ENCODE results near the gene RDH14.
A peak's percentile ranks its signal among the peaks of the same experiment; 100 is the strongest.

The RDH14 gene

DNA sequence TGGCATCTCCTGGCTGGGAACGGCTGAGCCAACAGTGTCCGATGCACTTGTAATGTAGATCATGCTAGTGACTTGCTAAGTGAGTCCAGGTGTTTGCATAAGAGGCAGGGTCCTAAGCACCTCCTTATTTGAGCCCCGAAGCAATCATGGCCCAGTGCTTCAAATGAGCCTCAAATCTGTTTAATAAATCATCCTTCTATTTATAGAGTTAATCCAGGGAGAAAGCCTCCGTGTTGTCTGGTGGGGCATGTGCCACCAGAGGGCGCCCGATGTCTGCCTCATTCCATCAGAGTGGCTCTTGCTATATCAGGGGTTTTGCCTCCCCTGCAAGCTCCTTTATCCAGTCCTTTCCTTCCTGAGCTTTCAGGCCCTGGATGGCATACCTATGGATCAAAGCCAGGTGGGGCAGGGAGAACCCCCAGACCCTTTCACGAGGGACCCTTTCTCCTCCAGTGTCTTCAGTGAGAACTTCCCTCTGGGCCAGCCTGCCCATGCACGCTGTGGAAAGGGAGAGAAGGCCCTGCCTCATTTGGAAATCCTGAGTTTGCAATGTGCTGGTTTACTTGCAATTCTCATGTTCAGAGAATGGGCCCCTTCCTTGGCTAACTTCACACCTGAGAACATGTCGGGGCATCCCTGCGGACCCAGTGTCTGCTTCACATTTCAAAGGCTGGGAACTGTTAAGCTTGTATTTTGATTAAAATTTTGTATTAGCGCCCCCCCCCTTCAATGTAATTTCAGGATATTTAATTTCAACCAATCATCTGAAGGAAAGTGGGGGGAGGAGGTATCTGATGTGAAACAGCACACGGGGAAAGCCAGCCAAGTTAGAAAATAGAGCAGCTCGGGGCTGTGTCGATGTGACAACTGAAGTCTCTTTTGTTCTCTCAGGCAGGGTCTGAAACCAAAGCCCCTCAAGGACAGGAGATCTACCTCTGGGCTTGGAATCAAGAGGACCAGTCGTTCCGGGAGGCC is 39.7 kb downstream of the RDH14 start:
- DNase-seq: peak; percentile 64 to 72

DNA sequence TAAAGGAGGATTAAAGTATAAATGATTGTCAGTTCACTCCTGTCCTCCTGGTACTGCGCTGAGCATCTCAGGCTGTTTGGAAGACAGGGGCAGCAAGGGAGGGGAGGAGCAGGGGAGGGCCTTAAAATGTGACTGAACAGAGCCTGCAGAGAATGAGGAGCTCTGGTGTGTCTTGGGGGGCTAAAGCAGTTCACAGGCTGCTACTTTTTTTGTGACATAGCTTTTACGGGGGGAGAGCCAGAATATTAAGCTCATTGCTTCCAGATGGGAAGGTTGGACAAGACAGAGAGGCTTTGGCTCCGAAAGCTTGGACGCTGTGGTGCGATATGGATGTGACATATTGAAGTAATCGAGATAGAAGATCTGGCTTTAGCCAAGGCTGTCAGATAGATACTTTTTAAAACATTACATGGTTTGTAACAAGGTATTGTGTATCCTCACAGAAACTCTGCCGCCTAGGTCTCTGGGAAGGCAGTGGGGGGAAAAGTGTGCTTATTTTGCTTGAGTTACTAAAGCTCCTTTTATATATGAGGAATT is 40.5 kb downstream of the RDH14 start:
- DNase-seq: no peak

DNA sequence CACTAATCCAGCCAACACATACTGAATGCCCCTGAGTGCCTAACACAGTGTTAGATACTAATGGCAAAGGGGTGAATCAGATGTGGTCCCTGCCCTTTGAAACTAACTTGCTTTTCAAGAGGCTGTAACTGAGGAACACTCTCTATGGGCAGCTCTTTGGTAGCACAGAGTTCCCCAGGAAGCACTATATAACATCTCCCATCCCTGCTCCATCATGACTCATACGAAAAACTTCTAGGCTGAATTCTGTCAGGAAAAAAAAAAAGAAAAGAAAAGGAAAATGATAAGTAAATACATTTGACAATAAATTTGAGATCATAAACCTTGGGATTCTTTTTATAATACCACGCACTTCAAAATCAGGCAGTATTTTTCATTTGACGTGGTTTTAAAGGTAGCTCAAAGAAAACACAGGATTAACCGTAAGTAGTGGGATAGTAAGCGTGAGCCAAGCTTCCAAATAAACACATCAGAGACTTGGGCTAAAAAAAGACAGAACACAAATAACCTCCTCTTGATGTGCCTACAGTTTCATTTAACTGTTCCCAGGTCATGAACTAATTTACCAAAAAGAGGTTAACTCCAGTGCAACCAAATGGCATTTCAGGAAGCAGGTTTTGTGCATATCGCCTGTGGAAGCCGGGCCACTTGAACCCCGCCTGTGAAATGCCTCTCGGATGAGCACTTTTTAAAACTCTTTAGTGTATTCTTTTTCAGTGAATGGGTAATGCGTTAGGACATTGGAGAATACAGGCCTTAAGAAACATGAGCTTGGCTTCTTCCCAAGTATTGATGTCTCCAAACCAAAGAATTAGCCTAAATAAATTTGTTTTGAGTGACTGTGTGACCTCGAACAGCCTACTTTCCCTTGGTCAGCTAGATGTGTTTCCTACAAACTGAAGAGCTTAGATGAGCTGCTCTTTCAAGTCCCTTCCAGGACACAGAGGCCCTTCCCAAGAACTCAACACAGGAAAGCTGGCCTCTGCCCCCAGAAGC is 42.0 kb downstream of the RDH14 start:
- no peak for DNase-seq

DNA sequence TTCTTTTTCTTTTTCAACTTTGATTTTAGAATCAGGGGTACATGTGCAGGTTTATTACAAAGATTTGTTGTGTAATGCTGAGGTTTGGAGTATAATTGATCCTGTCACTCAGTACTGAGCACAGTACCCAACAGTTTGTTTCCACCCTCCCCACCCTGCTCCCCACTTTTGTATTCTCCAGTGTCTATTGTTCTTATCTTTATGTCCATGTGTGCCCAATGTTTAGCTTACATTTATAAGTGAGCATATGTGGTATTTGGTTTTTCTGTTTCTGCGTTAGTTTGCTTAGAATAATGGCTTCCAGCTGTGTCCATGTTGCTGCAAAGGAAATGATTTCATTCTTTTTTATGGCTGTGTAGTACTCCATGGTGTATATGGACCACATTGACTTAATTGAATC is 43.1 kb downstream of the RDH14 start:
- DNase-seq: no peak

DNA sequence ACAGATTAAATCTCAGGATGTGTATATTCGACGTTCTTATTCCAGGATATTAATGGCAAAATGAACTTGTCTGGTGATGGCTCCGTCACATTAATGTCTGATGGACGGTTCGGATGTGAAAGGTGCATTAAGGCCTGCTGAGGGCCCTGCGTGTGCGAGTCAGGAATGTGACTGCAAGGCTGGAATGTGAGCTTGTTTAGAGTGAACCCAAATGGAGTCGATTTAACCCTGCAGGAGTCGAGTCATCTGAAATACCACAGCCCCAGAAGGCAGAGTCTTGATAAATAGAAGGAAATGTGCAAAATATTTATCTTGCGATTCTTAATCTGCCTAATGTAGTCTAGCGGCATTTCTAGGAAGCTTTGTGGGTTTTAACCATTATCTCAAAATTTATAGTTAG is 44.3 kb downstream of the RDH14 start:
- DNase-seq: no peak

DNA sequence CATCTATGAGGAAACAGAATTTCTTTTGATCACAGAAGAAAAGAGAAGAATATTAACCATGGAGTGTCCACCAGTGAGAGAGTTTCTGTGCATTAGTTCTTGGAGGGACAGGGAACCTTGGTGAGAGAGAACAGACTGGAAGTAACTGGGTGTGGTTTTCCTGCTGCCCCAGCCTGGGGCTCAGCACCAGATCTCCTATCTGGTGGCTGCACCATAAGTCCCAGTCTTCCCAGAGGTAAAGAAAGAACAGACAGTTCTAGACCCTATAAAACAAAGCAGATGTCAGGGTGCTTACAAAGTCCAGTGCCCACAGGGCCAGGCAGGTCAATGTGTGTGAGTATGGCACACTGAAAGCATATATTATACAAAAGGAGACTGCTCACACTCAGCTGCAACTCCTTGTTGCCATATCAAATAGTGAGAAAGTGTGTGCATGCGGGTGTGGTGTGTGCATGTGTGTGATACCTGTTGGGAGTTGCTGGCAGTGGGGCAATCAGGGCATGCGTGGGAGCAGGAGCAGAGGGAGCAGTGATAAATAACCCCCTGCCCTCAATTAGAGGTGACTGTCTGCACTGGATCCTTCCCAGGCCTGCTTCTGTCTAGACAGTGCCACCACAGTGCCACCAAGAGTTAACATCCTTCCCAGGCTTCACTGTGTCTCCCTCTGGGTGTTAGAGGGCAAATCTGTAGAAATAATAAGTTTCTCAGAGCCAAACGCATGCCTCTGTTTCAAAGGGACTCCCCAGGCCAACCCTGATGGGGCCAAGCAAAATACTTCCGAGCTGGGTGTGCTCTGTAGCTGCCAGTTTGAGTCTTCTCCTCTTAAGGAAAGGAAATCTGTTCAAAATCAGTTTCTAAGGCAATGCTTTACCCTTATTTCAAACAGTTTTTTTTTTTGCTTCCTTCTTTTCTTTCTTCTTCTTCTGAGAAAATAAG is 45.7 kb downstream of the RDH14 start:
- DNase-seq: no peak

DNA sequence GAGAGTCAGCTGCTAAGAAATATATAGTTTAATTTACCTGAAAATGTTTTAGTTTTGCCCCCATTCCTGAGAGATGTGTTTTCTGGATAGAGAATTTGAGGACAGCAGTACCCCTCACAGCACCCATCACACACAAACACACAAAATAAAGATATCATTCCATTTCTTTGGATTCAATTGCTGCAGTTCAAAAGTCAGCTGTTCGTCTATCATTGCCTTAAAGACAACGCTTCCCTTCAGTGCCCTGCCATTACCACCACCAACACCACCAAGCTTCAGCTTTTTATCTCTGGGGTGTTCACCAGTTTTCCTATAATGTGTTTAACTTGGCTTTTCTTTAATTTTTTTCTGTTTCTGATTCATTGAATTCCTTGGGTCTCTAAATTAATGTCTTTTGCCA is 49.7 kb downstream of the RDH14 start:
- DNase-seq: no peak

DNA sequence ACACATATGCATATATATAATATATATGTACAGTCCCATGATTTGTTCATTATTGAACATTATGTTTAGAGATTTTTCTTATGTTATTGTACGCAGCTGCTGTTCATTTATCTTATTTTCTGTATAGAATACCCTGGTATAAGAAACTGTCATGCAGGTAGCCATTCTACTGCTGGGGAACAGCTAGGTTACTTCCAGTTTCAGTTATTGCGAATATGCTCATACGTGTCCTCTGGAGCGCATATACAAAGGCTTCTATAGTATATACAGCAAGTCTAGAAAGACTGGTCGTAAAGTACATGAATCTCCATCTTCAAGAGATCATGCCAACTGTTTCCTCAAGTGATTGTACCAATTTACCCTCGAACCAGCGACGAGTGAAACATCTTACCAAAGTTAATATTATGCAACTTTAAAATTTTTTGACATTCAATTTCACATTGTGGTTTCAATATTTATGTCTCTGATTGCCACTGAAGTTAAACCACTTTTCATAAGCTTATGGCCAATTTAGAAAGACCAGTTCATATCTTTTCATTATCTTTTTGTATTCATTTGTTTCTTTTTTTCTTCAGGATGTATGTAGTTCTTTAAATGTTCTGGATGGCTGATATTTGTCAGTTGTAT is 53.5 kb downstream of the RDH14 start:
- DNase-seq: no peak

DNA sequence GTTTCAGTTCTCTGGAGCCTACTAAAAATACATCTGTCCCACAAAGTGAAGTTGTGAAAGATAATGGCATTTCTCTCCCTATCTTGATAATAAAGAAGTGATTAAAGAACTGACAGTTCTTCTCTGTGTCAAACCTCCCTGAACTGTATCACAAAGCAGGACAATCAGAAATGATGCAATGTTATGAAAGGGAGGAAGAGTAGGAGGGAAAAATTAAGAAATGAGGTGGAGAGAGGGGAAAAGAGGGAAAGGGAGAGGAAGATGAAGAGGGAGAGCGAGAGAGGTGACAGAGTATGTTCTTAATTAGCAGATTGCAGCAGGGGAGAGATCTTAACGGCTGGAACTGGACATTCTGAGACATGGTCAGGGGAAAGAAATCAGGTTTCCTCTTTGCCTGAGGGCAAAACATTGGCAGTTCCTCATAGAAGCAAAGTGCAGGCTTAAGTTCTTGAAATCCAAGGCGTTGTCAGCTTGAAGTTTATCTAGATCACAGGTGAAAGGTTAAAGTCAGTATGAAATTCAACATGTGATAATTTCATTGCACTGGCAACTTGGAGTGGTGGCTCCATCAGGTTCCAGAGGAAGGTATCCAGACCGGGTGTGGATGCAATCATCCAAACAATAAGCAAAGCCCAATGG is 54.6 kb downstream of the RDH14 start:
- no peak for DNase-seq

Measured in activated CD4-positive, alpha-beta T cell treated with anti-CD3 and anti-CD28 coated beads, Interleukin-2, amount 50 U/mL, for 4 hours (primary cell).